ENCODE measurements around the gene S100A1.

- TF ChIP-seq HMGA2 (CRISPR knock-in tag; IDR thresholded peaks at IDR 0.05) (no peak), ESRRA (CRISPR knock-in tag; IDR thresholded peaks at IDR 0.05; ENCODE audit: borderline replicate concordance) (no peak), CTCF (IDR thresholded peaks at IDR 0.05) (no peak), ZNF138 (CRISPR knock-in tag; conservative IDR thresholded peaks at IDR 0.05) (no peak), MXD4 (CRISPR knock-in tag; IDR thresholded peaks at IDR 0.05; ENCODE audit: borderline replicate concordance) (no peak), FOXJ3 (CRISPR knock-in tag; IDR thresholded peaks at IDR 0.05; ENCODE audit: borderline replicate concordance) (no peak), ZNF423 (CRISPR knock-in tag; IDR thresholded peaks at IDR 0.05) (no peak), IRF2 (CRISPR knock-in tag; IDR thresholded peaks at IDR 0.05; ENCODE audit: borderline replicate concordance, low read depth) (no peak), NR2C2 (CRISPR knock-in tag; IDR thresholded peaks at IDR 0.05) (no peak)
- TF ChIP-seq, protein P1, sequence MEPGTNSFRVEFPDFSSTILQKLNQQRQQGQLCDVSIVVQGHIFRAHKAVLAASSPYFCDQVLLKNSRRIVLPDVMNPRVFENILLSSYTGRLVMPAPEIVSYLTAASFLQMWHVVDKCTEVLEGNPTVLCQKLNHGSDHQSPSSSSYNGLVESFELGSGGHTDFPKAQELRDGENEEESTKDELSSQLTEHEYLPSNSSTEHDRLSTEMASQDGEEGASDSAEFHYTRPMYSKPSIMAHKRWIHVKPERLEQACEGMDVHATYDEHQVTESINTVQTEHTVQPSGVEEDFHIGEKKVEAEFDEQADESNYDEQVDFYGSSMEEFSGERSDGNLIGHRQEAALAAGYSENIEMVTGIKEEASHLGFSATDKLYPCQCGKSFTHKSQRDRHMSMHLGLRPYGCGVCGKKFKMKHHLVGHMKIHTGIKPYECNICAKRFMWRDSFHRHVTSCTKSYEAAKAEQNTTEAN (CRISPR knock-in tag; IDR thresholded peaks at IDR 0.05), result no peak
These were observed 1.1 kb downstream of the S100A1 start for GRCh38 chr1:153629343-153629665.
